ELF-1 (cell line): ENCODE results near the gene SAA4.
"Not testable (repeated sequence)": the region's sequence is repeated elsewhere in the genome, so short reads cannot be mapped to it uniquely, and the experiment has no call there.

ENCODE experiments used
- DNase-seq: peaks from one replicate; pipeline ENCODE4 v3.0.0-alpha.2; 2016; ENCODE audit warnings: low read depth, low spot score

The SAA4 gene

DNA sequence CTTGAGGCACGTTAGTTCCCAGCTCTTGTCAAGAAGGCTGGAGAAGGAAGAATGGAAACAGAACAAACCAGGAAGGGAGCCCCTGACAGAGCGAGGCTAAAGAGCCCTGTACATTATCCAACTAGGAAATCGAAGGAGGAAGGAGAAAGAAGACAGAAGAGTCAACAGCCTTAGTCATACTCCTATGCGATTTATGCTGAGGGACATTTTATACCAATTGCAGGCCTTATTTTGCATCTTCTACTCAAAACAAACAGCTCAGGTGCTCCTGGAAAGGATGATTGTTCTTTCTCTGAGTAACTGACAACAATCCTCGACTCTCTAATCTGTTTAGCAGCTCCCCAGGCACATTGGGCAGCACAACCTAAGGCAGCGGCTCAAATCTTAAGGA is 10.6 kb upstream of the SAA4 start:
- DNase-seq = not testable (repeated sequence)

DNA sequence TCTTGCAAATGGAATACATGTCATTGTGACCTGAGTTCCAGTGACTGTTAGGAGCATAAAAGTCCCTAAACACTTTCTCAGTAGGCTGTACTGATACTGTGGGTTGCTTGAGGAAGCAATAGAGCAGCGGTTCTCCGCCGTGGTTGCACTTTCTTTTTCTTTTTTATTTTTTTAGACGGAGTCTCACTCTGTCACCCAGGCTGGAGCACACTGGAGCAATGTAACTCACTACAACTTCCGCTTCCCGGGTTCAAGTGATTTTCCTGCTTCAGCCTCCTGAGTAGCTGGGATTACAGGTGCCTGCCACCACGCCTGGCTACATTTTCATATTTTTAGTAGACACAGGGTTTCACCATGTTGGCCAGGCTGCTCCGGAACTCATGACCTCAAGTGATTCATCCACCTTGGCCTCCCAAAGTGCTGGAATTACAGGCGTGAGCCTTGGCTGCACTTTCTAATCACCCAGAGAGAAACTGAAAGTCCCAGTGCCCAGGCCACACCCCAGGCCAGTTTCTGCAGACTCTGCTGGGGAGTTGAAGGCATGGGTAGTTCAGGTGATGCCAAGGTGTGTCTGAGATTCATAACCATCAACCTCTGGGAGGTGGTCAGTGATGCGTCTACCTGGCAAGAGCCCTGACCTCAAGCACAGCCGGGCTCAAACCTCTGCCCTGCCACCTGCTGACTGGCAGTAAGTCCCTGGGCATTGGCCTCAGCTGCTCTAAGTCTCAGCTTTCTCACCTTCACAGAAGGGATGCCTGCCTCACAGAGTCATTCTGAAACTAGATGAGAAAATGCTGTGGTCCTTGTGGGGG is 10.0 kb upstream of the SAA4 start:
- not testable (repeated sequence) for DNase-seq

DNA sequence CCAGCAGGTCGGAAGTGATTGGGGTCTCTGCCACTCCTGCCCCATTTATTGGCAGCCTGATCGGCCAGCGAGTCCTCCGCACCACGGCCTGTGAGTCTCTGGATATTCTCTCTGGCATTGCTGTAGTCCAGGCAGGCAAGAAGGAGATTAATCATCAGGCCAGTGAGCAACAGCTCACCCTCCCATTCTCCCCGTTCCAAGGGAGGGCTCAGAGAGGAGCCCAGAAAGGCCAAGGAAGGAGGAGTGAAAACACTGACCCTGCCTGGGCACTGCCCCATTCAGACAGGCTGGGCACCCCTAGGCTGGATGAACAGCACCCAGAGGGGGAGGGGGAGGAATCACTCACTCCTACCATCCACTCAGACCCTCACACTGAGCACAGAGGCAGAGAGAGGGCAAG is 8.8 kb upstream of the SAA4 start:
- no peak for DNase-seq

DNA sequence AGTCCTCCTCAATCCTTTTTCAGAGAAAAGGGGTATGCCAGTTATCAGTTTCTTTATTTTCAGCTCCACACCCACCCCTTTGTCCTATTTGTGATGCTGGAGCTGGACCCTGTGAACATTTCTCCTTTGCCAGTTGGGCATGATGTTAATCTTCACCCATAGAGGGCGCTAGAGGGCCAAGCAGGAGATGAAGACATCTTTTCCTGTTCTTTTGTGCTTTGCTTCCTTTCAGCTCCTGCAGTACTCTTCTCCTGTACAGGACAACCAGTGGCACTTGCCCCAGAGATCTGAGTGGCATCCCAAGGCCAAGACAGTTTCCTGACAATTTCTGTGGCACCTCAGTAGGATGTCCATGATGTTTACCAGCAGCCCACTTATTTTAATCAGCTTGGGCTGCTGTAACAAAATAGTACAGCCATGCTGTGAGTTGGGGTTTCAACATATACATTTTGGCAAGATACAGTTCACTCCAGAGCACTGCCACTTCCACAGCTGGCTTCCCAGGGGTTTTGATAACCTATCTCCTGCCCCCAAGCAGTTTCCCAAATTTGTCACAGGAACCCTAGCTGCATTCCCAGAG is 7.3 kb upstream of the SAA4 start:
- peak; percentile 80 for DNase-seq

DNA sequence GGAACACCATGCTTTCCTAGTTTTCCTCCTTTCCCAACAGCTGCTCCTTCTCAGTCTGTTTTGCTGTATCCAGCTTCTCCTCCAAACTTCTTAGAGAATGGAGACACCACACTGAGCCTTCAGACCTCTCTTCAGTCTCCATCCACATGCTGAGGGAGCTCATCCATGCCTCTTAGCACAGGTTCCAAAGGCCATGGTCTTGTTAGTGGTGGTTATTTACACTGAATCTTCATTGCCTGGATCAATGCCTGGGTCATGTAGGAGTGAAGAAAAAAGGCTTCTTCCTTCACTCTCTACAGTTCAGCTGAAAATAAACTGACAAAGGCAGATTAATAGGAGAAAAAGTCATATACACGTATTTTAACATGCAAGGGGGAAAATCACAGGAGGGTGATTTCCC is 3.1 kb upstream of the SAA4 start:
- no peak for DNase-seq

DNA sequence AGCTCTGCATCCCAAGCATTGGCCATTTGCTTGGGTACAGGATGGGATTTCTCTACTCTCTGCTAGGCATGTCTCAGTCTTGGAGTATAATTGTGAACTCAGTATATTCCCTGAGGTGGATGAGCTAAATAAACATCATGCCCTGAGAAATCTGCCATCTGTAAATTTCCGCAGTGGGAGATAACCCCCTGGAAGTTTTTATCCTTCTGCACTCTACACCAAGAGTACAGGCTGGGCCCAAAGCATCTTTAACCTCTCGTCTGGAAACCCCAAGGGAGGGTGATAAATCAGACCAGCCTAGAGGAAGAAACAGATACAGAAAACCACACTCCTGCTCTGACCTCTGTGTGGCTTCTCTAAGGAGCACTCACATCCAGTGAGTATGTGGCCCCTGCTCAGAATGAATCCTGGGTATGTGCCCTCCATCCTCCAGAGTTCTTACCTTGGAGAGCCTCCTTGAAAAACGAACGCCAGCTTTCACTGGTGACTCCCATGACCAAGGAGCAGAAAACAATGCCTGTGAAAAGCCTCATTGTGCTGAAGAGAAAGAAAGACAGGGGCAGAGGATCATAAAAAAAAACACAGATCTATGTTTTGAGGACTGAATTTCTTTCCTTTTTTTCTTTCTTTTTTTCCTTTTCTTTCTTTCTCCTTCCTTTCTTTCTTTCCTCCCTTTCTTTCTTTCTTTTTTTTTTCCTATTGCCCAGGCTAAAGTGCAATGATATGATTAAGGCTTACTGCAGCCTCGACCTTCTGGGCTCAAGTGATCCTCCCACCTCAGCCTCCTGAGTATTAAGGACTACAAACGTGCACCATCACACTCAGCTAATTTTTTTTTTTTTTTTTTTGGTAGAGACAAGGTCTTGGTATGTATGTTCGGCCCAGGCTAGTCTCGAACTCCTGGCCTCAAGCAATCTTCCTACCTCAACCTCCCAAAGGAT is 938 bp downstream of the SAA4 start:
- DNase-seq = no peak

DNA sequence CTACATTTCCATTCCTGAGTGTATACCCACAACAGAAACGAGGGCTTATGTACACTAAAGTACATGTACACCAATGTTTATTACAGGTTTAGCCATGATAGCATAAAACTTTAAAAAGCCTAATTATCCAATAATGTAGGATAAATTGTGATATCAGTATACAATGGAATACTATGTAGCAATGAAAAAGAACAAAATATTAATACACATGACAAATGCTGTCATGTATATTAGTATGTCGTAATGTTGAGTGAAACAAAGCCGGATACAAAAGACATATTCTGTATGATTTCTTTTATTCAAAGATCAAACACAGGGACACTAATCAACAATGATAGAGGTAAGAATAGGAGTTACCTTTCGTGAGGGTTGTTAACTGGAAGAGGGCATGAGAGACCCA is 2.7 kb downstream of the SAA4 start:
- DNase-seq = no peak

DNA sequence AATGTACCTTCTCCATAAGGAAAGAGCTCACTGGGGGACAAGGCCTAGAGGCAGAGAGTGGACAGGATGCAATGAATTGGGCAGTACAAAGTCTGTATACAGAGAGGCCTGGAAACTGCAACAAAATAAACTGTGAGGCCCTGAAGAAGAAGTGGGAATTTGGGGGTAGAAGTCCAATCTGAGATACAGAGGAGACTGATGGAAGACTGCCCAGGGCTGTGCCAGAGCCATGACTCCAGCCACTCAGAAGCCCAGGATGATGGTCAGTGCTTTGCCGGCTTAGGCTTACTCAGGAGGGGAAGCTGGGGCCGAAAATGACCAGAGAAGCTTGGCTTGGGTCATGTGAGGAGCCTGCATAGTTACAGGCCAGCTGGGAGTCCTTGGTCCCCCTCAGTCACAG is 5.7 kb downstream of the SAA4 start:
- DNase-seq = no peak

DNA sequence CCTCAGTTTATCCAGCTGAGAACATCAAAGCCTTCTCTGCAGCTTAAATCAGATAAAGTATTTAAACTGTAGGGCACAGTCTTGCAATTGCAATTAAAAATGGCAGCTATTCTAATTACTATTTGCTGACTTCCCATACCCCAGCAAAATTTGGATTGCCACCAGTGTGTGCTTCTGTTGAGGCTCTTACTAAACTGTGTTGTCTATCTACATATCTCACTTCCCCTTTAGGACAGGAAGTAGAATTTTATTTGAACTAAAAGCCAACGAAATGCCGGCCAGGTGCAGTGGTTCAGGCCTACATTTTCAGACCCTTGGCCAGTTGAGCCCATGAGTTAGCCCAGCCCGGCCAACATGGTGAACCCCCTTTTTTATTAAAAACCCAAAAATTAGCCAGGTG is 7.1 kb downstream of the SAA4 start:
- DNase-seq = no peak

DNA sequence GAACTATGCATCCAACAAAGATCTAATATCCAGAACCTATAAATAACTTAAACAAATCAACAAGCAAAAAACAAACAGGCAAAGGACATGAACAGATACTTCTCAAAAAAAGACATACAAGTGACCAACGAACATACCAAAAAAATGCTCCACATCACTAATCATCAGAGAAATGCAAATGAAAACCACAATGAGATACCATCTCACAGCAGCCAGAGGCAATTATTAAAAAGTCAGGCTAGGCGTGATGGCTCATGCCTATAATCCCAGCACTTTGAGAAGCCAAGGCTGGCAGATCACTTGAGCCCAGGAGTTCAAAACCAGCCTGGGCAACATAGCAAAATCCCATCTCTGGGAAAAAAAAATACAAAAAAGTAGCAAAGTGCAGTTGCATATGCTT is 10.7 kb downstream of the SAA4 start:
- DNase-seq = no peak

DNA sequence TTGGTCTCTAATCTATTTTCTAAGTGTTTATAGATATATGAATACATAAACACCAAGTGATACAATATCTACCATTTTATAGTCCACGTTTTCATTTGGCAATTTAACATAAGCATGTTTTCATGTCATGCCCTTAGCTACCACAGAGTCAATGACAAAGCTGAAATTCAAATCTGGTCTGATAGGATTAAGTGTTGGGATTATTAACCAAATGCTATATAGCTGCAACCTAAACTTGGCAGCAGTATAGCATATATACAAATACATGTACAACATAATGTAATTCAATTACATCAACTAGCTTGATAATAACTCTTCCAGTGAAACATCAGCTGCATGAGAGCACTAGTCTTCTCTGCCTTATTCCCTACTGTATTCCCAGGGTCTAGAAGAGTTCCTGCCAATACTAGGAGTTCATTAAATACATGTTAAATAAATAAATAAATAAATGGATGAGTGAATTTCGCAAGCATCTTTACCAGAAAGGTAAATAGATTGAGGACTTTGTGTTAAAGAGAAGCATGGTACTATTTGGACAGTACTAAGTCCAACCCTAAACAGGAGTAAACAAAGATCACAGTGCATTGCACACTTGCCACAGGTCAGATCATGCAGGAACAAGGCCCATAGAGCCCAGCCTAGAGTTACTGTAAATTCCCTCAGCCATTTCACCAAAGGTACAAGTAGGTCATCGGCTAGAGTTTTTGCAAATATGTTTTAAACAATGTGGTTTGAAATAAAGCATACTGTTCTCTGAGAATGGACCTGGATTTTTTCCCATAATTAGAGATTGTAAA is 12.8 kb downstream of the SAA4 start:
- DNase-seq = no peak

DNA sequence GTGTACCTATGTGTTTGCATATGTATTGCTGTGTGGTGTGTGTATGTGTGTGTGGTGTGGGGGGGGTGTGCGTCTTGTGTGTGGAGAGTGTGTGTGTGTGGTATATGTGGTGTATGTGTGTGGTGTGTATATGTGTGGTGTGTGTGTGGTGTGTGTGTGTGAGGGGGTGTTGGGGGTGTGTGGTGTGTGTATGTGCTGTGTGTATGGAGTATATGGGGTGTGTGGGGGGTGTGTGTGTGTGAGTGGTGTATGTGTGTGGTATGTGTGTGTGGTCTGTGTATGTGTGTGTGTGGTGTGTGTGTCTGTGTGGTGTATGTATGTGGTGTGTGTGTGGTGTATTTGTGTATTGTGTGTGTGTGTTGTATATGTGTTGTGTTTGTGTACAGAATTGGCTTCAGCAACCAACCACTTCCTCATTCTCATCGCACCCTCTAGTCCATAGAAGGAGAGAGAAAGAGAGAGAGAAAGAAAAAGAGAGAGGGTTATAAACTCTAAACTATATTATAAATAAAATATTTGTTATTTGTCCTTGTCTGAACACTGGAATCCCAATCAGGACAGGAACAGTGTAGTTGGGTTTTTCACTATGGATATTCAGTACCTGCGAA is 13.7 kb downstream of the SAA4 start:
- DNase-seq = no peak

DNA sequence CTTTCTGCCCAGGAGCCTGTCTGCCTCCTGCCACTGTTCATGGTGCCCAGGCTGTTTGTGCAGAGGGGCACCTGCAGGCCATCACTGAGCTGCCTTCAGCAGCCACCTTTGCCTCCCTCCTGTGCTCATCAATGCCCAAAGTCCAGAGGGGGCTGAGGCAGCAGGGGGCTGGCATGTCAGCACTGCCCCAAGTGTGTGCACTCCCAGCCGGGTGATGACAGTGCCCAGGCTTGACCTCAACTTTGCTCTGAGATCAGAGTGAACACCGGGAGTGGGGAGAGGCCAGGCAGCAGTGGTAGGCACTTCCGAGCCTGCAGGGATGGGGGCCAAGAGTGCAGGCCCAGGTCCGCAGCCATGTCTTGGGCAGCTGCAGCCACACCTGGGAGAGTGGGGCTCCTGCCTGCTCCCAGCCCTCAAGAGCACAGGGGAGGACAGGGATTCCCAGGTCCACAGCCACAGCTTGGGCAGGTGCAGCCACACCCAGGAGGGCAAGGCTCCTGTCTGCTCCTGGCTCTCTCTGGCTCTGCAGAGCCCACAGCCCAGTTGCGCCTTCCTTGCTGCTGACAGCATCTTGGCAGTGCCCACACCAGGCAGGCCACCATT is 15.2 kb downstream of the SAA4 start:
- DNase-seq = no peak

DNA sequence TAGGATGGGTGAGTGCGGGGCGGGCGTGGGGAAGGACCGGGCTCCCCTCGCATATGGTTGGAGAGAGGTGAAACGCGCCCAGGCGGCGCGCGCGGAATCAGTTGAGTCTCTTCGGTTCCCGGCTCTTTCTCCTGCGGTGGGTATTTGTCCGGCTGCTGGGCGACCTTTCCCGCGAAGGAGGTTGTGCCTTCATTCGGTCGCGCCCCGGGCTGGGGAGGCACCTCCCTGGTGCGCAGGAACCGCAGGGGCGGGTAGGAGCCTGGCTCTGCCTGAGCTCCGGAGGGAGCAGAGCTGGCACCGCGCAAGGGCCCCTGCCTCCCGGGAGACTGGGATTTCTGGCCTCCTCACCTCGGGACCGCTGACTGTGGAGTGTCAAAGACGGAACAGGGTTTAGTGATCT is 27.5 kb downstream of the SAA4 start:
- DNase-seq = no peak

DNA sequence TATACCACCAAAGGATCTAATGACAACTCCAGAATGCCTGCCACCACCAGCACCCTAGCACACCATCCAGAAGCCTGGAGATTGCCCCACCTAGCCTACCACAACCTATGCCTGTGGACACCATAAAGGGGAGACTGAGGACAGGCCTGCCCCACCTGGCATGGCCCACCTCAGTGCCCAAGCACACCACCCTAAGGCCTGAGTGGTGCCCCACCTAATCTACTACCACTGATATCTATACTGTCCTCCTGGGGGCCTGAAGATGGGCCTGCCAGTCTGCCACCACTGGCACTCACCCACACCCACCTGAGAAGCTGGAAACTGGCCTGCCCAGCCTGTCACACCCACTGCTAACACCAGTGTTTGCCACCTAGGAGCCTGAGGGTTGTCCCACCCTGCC is 31.8 kb downstream of the SAA4 start:
- no peak for DNase-seq

DNA sequence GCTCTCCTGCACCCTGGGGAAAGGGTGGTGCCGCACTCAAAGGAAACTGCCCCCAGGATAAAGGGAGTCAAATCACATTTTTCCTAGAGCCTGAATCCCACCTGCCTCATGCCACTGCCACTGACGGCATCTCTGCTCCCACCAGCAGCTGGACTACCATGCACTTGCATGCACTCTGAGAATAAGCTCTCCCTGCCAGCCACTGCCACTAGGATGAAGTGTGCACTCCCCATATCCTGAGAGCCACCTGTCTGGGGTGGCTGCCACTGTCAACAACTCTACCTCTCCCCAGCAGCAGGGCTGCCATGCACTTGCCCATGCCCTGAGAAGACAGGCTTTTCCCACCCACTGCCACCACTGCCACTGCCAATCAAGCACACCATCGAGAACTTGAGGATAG is 32.4 kb downstream of the SAA4 start:
- DNase-seq = no peak

DNA sequence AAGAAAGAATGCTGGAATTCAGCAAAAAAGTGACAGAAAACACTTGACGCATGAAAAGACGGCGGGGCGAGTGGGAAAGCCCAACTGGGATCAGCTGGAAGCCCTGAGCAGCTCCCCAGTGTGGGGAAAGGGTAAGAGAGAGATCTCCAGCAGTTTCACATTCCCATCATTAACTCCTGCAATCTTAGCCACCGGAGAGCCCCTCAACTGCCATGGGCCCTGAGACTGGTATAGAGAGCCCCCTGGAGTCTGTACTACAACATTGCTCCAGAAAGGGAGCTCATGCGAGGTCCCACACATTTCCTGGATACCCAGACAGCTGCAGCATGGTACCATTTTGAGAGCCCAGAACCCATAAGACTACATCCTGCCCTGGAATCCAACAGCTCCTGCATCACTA is 32.9 kb downstream of the SAA4 start:
- peak; percentile 51 for DNase-seq

DNA sequence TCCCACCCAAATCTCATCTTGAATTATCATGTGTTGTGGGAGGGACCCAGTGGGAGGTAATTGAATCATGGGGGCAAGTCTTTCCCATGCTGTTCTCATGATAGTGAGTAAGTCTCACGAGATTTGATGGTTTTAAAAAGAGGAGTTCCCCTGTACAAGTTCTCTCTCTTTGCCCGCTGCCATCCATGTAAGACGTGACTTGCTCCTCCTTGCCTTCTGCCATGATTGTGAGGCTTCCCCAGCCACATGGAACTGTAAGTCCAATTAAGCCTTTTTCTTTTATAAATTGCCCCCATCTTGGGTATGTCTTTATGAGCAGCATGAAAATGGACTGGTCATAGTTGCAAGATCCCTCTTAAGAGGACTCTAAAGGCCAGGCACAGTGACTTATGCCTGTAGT is 38.9 kb downstream of the SAA4 start:
- not testable (repeated sequence) for DNase-seq

DNA sequence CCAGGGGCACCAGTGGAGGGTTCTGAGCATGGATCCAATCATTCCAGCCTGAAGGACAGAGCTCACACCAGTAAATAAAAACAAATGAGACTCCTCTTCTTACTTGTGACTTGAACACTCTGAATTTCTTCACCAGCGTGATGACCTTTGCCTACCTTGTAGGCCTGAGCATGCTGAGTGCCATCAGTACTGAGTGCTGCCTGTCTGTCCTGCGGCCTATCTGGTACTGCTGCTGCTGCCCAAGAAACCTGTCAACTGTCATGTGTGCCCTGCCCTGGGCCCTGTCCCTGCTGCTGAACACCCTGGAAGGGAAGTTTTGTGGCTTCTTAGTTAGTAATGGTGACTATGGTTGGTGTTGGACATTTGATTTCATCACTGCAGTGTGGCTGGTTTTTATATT is 40.1 kb downstream of the SAA4 start:
- no peak for DNase-seq

DNA sequence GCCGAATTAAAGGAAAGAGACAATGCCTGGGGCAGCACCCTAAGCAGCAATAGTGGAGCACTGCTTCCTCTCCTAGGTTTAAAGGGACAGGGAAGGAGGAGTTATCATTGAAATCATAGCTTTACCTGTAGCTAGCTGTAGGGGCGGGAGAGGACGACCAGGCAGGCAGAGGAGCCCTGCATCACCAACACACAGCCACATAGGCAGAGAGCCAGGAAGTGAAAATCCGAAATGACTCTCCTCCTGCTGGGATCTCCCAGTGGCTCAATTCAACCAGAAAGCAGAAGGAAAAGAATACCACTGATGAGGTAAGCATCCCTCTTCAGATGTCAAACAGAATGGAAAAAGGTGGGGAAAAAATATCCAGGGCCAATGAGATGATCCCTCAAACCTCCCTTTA is 43.6 kb downstream of the SAA4 start:
- DNase-seq = peak; percentile 23

DNA sequence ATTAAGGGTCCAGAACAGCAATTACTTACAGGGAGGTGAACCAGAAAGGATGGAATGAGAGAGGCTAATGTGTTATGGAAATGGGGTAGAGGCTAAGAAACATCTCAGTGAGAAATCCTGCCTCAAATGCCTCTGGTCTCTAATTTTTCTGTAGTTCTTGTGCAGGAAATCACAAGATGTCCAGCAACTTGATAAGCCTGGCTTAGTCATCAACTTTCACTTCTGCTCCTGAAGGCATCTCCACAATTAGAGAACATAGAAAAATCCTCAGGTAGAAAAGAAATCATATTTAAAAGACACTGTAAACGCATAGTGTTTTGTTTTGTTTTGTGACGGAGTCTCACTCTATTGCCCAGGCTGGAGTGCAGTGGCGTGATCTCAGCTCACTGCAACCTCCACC is 45.2 kb downstream of the SAA4 start:
- DNase-seq = no peak
